Adrenal gland (tissue), 12 donors: ENCODE measurements around the gene STXBP2. TPM values are rescaled to one million over a fixed set of nuclear protein-coding genes. Genes with fewer than 3 reads are reported as not detected.

Source experiments
- DNase-seq, 7 donors: peaks; one replicate each; pipeline ENCODE4 v3.0.0-alpha.2; 2019 to 2020
- H3K27ac ChIP-seq, 5 donors: fragments of 200-600 bp; sonication (generic) in 4 of 5; 1 replicate in 3 of 5; 2 replicates in 2 of 5; pipeline versions ENCODE4 v1.5.1 to v1.8.0; 2016 to 2020; ENCODE audit warnings: mild to moderate bottlenecking in 1 of 5
- H3K27me3 ChIP-seq: fragments of 200-600 bp; 2 replicates; pipeline ENCODE4 v1.8.0; 2021
- H3K36me3 ChIP-seq, 2 donors: fragments of 200-600 bp; replicated peaks in 1 of 2; 1 replicate in 1 of 2; 2 replicates in 1 of 2; pipeline versions ENCODE4 v1.5.1 to v1.8.0; 2018 to 2022
- H3K4me1 ChIP-seq, 2 donors: fragments of 200-600 bp; replicated peaks in 1 of 2; 1 replicate in 1 of 2; 2 replicates in 1 of 2; pipeline versions ENCODE4 v1.5.1 to v1.8.0; 2018 to 2021
- H3K4me3 ChIP-seq, 4 donors: fragments of 200-600 bp; sonication (generic) in 3 of 4; one replicate each; pipeline ENCODE4 v1.5.1; 2016 to 2018
- H3K9me3 ChIP-seq, 3 donors: fragments of 200-600 bp; sonication (generic) in 1 of 3; replicated peaks in 1 of 3; 1 replicate in 2 of 3; 2 replicates in 1 of 3; pipeline versions ENCODE4 v1.5.1 to v1.8.0; 2016 to 2021
- CTCF ChIP-seq, 6 experiments: fragments of 450-650 bp in 4 of 6; fragments of 200-600 bp in 2 of 6; sonication (generic) in 1 of 6; IDR thresholded peaks; 1 replicate in 5 of 6; 2 replicates in 1 of 6; pipeline versions ENCODE4 v1.5.1 to v1.8.0; 2016 to 2021; ENCODE audit warnings: antibody characterized with exemption in 6 of 6, mild to moderate bottlenecking in 2 of 6, moderate library complexity in 1 of 6
- POLR2A ChIP-seq, 2 donors: fragments of 450-650 bp; IDR thresholded peaks; one replicate each; pipeline ENCODE4 v1.6.1; 2017; ENCODE audit warnings: antibody characterized with exemption in 2 of 2, mild to moderate bottlenecking in 2 of 2, moderate library complexity in 1 of 2
- WGBS, 4 donors: extraction: QIAGEN DNeasy Blood & Tissue Kit in 2 of 4; methylation state at CpG; one replicate each; pipeline versions ENCODE4 v1.1.5 to v1.1.7; 2013 to 2017; 5-methylcytosine and 5-hydroxymethylcytosine counted together
- intact Hi-C, 2 donors: fragments of 100-400 bp; cut with DNase I; formaldehyde crosslinking; loops; one replicate each; pipeline versions ENCODE4 v1.14.1 to v1.15.0; 2022 to 2023
- polyA plus RNA-seq, 3 donors: library from polyadenylated mRNA; stranded (reverse); fragments of 200-250 nt in 2 of 3; fragments of 350-450 nt in 1 of 3; fragmentation: Illumina TruSeq in 1 of 3; extraction: RNeasy Lipid Tissue Mini Kit (QIAGEN cat#74804) in 1 of 3; gene quantifications; one replicate each; pipeline ENCODE4 v1.2.3, GENCODE V29; 2013 to 2014
- total RNA-seq, 9 donors: library from RNA; depleted of rRNA in 4 of 9; stranded (reverse); fragments of >200 nt in 4 of 9; fragments of 120-200 nt in 1 of 9; fragmentation: NEBNext Ultra II Directional in 1 of 9; extraction: Animal tissue kit (Norgen Biotek cat#: 25700) in 1 of 9; gene quantifications; one replicate each; pipeline versions ENCODE4 v1.1.0 to v1.2.4, GENCODE V29; 2013 to 2023
- donor health status: healthy with polysubstance abuse.
- donor health status: Bipolar disorder and iron deficiency.
- donor health status: DM: yes; HTN: yes; CAD: no.
- donor health status: DM: no; HTN: no; CAD: no.
- donor health status: DM: no; HTN: no; CAD: no.
- donor health status: DM: yes; HTN: yes; CAD: no.

STXBP2 gene
- total and polyA plus RNA-seq, 12 donors: 12.2 to 121 (median 40.3) TPM

- no peak overlapping the region for H3K27ac ChIP-seq
- H3K27me3 ChIP-seq: no peaks in the 10 kb centered on the region
- 65 to 77% (median 68%) methylated on average over 17 to 20 of the region's 20 CpGs for WGBS, 4 donors
- H3K4me1 ChIP-seq: no peaks in the 10 kb centered on the region
- TF ChIP-seq CTCF (IDR thresholded peaks at IDR 0.05) (no peak), POLR2A (IDR thresholded peaks at IDR 0.05) (no peak)
- H3K36me3 ChIP-seq: no peaks in the 10 kb centered on the region
- intact Hi-C loops: no loop called here
- no peaks in the 10 kb centered on the region for H3K9me3 ChIP-seq
- H3K4me3 ChIP-seq: no peak overlapping the region
- no peak for DNase-seq
Measured at GRCh38 chr19:7645656-7646425, 8.9 kb downstream of the STXBP2 start.

- no peak for TF ChIP-seq POLR2A (IDR thresholded peaks at IDR 0.05)
- no peak for TF ChIP-seq CTCF (IDR thresholded peaks at IDR 0.05)
- H3K9me3 ChIP-seq: no peaks in the 10 kb centered on the region
- H3K36me3 ChIP-seq: no peaks in the 10 kb centered on the region
- H3K27me3 ChIP-seq: no peaks in the 10 kb centered on the region
- H3K27ac ChIP-seq: no peak overlapping the region
- no peaks in the 10 kb centered on the region for H3K4me1 ChIP-seq
- 80 to 93% (median 87%) methylated on average over 7 to 8 of the region's 8 CpGs for WGBS, 4 donors
- intact Hi-C loops: no loop called here
- DNase-seq: no peak
- no peak overlapping the region for H3K4me3 ChIP-seq
Measured at GRCh38 chr19:7646426-7646700, 9.5 kb downstream of the STXBP2 start.

GRCh38 chr19:7647156-7647555 lies 10.2 kb downstream of the STXBP2 start:
- 83 to 97% (median 92%) methylated on average over 1 to 26 of the region's 26 CpGs for WGBS, 4 donors
- Histone ChIP-seq H3K4me1 (peaks cover 0 to 2% of the 10 kb centered on the region in 2 donors), H3K9me3 (no peaks in the 10 kb centered on the region), H3K4me3 (no peak overlapping the region), H3K27me3 (no peaks in the 10 kb centered on the region), H3K36me3 (no peaks in the 10 kb centered on the region), H3K27ac (no peak overlapping the region)
- intact Hi-C loops: no loop called here
- TF ChIP-seq POLR2A (IDR thresholded peaks at IDR 0.05) (no peak), CTCF (IDR thresholded peaks at IDR 0.05) (no peak)
- DNase-seq: no peak

GRCh38 chr19:7648265-7649014 lies 11.5 kb downstream of the STXBP2 start:
- no peaks in the 10 kb centered on the region for H3K9me3 ChIP-seq
- no peak for DNase-seq
- H3K27me3 ChIP-seq: no peaks in the 10 kb centered on the region
- 77 to 83% (median 79%) methylated on average over 14 to 15 of the region's 15 CpGs for WGBS, 4 donors
- no peaks in the 10 kb centered on the region for H3K36me3 ChIP-seq
- H3K4me1 ChIP-seq: peaks cover 0 to 5% of the 10 kb centered on the region in 2 donors
- no peak for TF ChIP-seq CTCF (IDR thresholded peaks at IDR 0.05)
- TF ChIP-seq POLR2A (IDR thresholded peaks at IDR 0.05): no peak
- no peak overlapping the region for H3K27ac ChIP-seq
- intact Hi-C loops: no loop called here
- no peak overlapping the region for H3K4me3 ChIP-seq
